H1 (cell line): ENCODE measurements around the gene PRMT9. TPM values are rescaled to one million over a fixed set of nuclear protein-coding genes. Genes with fewer than 3 reads are reported as not detected.

ENCODE experiments used
- ASH2L ChIP-seq: fragments of 200-600, 300-600 bp; sonication (generic); IDR thresholded peaks from one replicate; pipeline ENCODE4 v1.7.1; 2017; ENCODE audit warnings: low read length
- CHD1 ChIP-seq: IDR thresholded peaks from 2 replicates; pipeline ENCODE4 v1.6.1; 2012; ENCODE audit warnings: low read depth, low read length, improper control_type of control experiment
- EGR1 ChIP-seq: IDR thresholded peaks from 2 replicates; pipeline ENCODE4 v1.6.1; 2011; ENCODE audit warnings: low read depth, low read length, borderline replicate concordance
- FOSL1 ChIP-seq: IDR thresholded peaks from 2 replicates; pipeline ENCODE4 v1.6.1; 2011; ENCODE audit warnings: mild to moderate bottlenecking, low read depth, low read length, moderate library complexity; ENCODE audit not compliant: insufficient read depth
- NANOG ChIP-seq: IDR thresholded peaks from 2 replicates; pipeline ENCODE4 v1.6.1; 2011; ENCODE audit warnings: low read length, low read depth, mild to moderate bottlenecking, inconsistent platforms; ENCODE audit not compliant: insufficient read depth, poor library complexity, severe bottlenecking
- RAD21 ChIP-seq, 2 experiments: IDR thresholded peaks in 1 of 2; conservative IDR thresholded peaks in 1 of 2; 2 replicates each; pipeline ENCODE4 v1.6.1; 2011; ENCODE audit warnings: low read depth in 2 of 2, low read length in 2 of 2, improper control_type of control experiment in 1 of 2, inconsistent platforms in 1 of 2, mild to moderate bottlenecking in 1 of 2, moderate library complexity in 1 of 2
- TAF7 ChIP-seq: optimal IDR thresholded peaks from 2 replicates; pipeline ENCODE3; 2011; ENCODE audit warnings: low read depth, mild to moderate bottlenecking, inconsistent platforms, low read length, moderate library complexity, borderline replicate concordance
- TBP ChIP-seq: IDR thresholded peaks from 2 replicates; pipeline ENCODE4 v1.6.1; 2011; ENCODE audit warnings: low read depth, low read length, improper control_type of control experiment
- ZNF274 ChIP-seq: IDR thresholded peaks from 2 replicates; pipeline ENCODE4 v1.7.0; 2012; ENCODE audit warnings: low read length, borderline replicate concordance; ENCODE audit errors: extremely low read depth
- polyA plus RNA-seq, 7 experiments: library from polyadenylated mRNA; depleted of rRNA in 3 of 7; stranded (reverse) in 5 of 7; unstranded in 2 of 7; fragments of >200 nt in 5 of 7; fragments of 200-250 nt in 2 of 7; gene quantifications; 1 replicate in 5 of 7; 2 replicates in 1 of 7; 4 replicates in 1 of 7; pipeline versions ENCODE4 v1.2.1 to v1.2.3, GENCODE V29; 2011 to 2013; ENCODE audit warnings: missing spikeins in 2 of 7, mixed read lengths in 2 of 7
- total RNA-seq: library from RNA; stranded (reverse); fragmentation: NEBNext Ultra II Directional; extraction: Animal tissue kit (Norgen Biotek cat#: 25700); gene quantifications from 2 replicates; pipeline ENCODE4 v1.2.1, GENCODE V29; 2021
- TF ChIP-seq, protein P1 (sequence below), 3 experiments: IDR thresholded peaks; 1 replicate in 2 of 3; 2 replicates in 1 of 3; pipeline versions ENCODE4 v1.5.1 to v1.6.1; 2011; ENCODE audit warnings: low read length in 3 of 3, mild to moderate bottlenecking in 3 of 3, inconsistent platforms in 2 of 3, low read depth in 1 of 3, moderate library complexity in 1 of 3; ENCODE audit not compliant: insufficient read depth in 1 of 3; ENCODE audit errors: control extremely low read depth in 1 of 3
- TF ChIP-seq, protein P2 (sequence below): IDR thresholded peaks from 2 replicates; pipeline ENCODE4 v1.6.1; 2011; ENCODE audit warnings: low read length, improper control_type of control experiment

The PRMT9 gene
- total and polyA plus RNA-seq, 2 of the 8 experiments (the other 6 are each of a cell fraction or from before 2014, with no cell fraction given): 3.8 to 9.6 TPM

DNA sequence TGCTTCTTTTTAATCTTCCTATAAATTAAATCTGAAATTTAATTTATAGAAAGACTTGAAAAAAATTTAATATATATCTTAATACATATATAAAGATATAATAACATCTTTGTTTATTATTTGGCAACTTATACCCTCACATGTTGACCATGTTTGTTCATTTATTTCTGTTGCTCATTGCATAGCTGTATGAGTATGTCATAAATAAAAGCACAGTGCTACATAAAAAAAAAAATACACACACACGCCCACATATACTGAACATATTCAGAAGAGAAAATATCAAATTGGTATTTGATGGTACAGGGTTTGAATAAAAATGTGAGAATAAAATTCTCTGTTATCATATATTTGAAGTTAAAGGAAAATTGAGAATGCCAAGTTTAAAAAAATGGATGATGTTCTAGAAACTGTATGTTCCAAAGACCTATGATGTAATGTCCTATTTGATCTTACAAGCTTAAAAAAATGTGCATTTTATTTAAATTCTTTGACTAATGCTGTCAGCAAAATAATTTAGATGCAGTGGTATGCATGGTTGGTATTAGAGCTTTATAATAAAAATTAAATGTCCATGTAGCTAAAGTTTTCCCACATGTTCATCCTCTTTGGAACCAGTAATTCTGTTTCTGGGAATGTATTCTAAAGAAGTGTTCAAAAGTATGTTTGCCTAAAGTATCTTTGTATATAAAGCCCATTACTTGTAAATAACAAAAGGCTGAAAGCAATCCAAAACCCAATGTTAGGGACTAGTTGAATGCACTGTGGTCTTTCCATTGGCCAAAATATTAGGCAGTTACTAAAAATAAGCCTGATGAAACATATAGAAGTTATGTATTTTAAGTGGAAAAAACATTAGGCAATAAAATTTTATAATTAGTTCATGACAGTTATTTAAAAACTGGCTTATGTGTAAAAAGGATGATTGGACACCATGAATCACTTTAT is 53.9 kb downstream of the PRMT9 start (continued):
- TF ChIP-seq, protein P1, sequence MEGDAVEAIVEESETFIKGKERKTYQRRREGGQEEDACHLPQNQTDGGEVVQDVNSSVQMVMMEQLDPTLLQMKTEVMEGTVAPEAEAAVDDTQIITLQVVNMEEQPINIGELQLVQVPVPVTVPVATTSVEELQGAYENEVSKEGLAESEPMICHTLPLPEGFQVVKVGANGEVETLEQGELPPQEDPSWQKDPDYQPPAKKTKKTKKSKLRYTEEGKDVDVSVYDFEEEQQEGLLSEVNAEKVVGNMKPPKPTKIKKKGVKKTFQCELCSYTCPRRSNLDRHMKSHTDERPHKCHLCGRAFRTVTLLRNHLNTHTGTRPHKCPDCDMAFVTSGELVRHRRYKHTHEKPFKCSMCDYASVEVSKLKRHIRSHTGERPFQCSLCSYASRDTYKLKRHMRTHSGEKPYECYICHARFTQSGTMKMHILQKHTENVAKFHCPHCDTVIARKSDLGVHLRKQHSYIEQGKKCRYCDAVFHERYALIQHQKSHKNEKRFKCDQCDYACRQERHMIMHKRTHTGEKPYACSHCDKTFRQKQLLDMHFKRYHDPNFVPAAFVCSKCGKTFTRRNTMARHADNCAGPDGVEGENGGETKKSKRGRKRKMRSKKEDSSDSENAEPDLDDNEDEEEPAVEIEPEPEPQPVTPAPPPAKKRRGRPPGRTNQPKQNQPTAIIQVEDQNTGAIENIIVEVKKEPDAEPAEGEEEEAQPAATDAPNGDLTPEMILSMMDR (IDR thresholded peaks at IDR 0.05; ENCODE audit: control extremely low read depth in 1 of 3, insufficient read depth in 1 of 3, low read depth in 1 of 3, low read length in 3 of 3): no peak
- TF ChIP-seq TBP (no peak), NANOG (no peak), FOSL1 (no peak), RAD21 (IDR thresholded peaks at IDR 0.05 in 1 of 2, conservative IDR thresholded peaks at IDR 0.05 in 1 of 2; ENCODE audit: low read depth in 2 of 2, low read length in 2 of 2) (no peak), TAF7 (no peak), ZNF274 (no peak), CHD1 (no peak), EGR1 (no peak), ASH2L (no peak)
- TF ChIP-seq, protein P2, sequence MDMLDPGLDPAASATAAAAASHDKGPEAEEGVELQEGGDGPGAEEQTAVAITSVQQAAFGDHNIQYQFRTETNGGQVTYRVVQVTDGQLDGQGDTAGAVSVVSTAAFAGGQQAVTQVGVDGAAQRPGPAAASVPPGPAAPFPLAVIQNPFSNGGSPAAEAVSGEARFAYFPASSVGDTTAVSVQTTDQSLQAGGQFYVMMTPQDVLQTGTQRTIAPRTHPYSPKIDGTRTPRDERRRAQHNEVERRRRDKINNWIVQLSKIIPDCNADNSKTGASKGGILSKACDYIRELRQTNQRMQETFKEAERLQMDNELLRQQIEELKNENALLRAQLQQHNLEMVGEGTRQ: no peak
- TF ChIP-seq, all 59 proteins: peak for 0
